Spleen (tissue), 11 donors: ENCODE measurements around the gene ATAD3B. TPM values are rescaled to one million over a fixed set of nuclear protein-coding genes. Genes with fewer than 3 reads are reported as not detected.
"Not testable (repeated sequence)": the region's sequence is repeated elsewhere in the genome, so short reads cannot be mapped to it uniquely, and the experiment has no call there.

ENCODE experiments used
- DNase-seq: peaks from one replicate; pipeline ENCODE4 v3.0.0-alpha.2; 2020
- H3K27ac ChIP-seq, 8 donors: fragments of 200-600 bp; sonication (generic) in 7 of 8; 1 replicate in 4 of 8; 2 replicates in 4 of 8; pipeline versions ENCODE4 v1.5.0 to v1.8.0; 2016 to 2021; ENCODE audit warnings: inconsistent platforms in 4 of 8, mild to moderate bottlenecking in 4 of 8, moderate library complexity in 1 of 8
- H3K27me3 ChIP-seq, 7 donors: fragments of 200-600 bp; sonication (generic) in 6 of 7; replicated peaks in 1 of 7; 1 replicate in 4 of 7; 2 replicates in 3 of 7; pipeline versions ENCODE4 v1.5.0 to v1.8.0; 2016 to 2021; ENCODE audit warnings: inconsistent platforms in 3 of 7, mild to moderate bottlenecking in 1 of 7
- H3K36me3 ChIP-seq, 6 donors: fragments of 200-600 bp; sonication (generic) in 5 of 6; 1 replicate in 4 of 6; 2 replicates in 2 of 6; pipeline versions ENCODE4 v1.5.0 to v1.8.0; 2016 to 2021; ENCODE audit warnings: inconsistent platforms in 2 of 6
- H3K4me1 ChIP-seq, 6 donors: fragments of 200-600 bp; sonication (generic) in 5 of 6; 1 replicate in 3 of 6; 2 replicates in 3 of 6; pipeline versions ENCODE4 v1.5.0 to v1.8.0; 2016 to 2021; ENCODE audit warnings: inconsistent platforms in 3 of 6
- H3K4me3 ChIP-seq, 8 donors: fragments of 200-600 bp; sonication (generic) in 7 of 8; 1 replicate in 4 of 8; 2 replicates in 4 of 8; pipeline versions ENCODE4 v1.5.0 to v1.8.0; 2016 to 2021; ENCODE audit warnings: inconsistent platforms in 4 of 8, mild to moderate bottlenecking in 4 of 8, moderate library complexity in 2 of 8
- H3K9me3 ChIP-seq, 8 donors: fragments of 200-600 bp; sonication (generic) in 7 of 8; 1 replicate in 4 of 8; 2 replicates in 4 of 8; pipeline versions ENCODE4 v1.5.0 to v1.8.0; 2016 to 2021; ENCODE audit warnings: inconsistent platforms in 4 of 8
- CTCF ChIP-seq, 11 experiments: fragments of 200-600 bp in 7 of 11; fragments of 450-650 bp in 4 of 11; sonication (generic) in 4 of 11; IDR thresholded peaks in 8 of 11; conservative IDR thresholded peaks in 3 of 11; 1 replicate in 7 of 11; 2 replicates in 4 of 11; pipeline versions ENCODE4 v1.4.0 to v1.8.0; 2016 to 2021; ENCODE audit warnings: antibody characterized with exemption in 11 of 11, inconsistent platforms in 4 of 11, mild to moderate bottlenecking in 1 of 11
- POLR2A ChIP-seq, 3 donors: fragments of 450-650 bp; IDR thresholded peaks; one replicate each; pipeline ENCODE4 v1.5.1; 2017; ENCODE audit warnings: antibody characterized with exemption in 3 of 3, mild to moderate bottlenecking in 1 of 3
- POLR2AphosphoS5 ChIP-seq, 3 donors: sonication (generic); formaldehyde crosslinking; IDR thresholded peaks; one replicate each; pipeline ENCODE4 v1.5.1; 2017; ENCODE audit warnings: antibody characterized with exemption in 3 of 3
- WGBS, 5 donors: extraction: QIAGEN DNeasy Blood & Tissue Kit in 3 of 5; methylation state at CpG; one replicate each; pipeline versions ENCODE4 v1.1.5 to v1.1.7; 2013 to 2018; 5-methylcytosine and 5-hydroxymethylcytosine counted together
- intact Hi-C: fragments of 100-400 bp; cut with DNase I; formaldehyde crosslinking; loops from one replicate; pipeline ENCODE4 v1.15.0; 2023; ENCODE audit warnings: low total_unique reads
- polyA plus RNA-seq, 3 donors: library from polyadenylated mRNA; stranded (reverse); fragments of 200-250 nt; gene quantifications; one replicate each; pipeline ENCODE4 v1.2.1, GENCODE V29; 2013
- total RNA-seq, 7 donors: library from RNA; depleted of rRNA in 3 of 7; stranded (reverse); fragments of >200 nt in 3 of 7; fragmentation: NEBNext Ultra II Directional in 4 of 7; extraction: Animal tissue kit (Norgen Biotek cat#: 25700) in 4 of 7; gene quantifications; one replicate each; pipeline versions ENCODE4 v1.1.0 to v1.2.1, GENCODE V29; 2016 to 2021
- donor health status: healthy with polysubstance abuse.
- donor health status: DM: no; HTN: no; CAD: no; lungs with moderate emphysema.
- donor health status: DM: no; HTN: no; CAD: no.
- donor health status: Bipolar disorder and iron deficiency.
- donor health status: healthy.
- donor health status: DM: no; HTN: no; CAD: no.
- donor health status: DM: yes; HTN: yes; CAD: no.

ATAD3B gene
- total and polyA plus RNA-seq, 10 donors = 11.5 to 62.3 (median 26.3) TPM

DNA sequence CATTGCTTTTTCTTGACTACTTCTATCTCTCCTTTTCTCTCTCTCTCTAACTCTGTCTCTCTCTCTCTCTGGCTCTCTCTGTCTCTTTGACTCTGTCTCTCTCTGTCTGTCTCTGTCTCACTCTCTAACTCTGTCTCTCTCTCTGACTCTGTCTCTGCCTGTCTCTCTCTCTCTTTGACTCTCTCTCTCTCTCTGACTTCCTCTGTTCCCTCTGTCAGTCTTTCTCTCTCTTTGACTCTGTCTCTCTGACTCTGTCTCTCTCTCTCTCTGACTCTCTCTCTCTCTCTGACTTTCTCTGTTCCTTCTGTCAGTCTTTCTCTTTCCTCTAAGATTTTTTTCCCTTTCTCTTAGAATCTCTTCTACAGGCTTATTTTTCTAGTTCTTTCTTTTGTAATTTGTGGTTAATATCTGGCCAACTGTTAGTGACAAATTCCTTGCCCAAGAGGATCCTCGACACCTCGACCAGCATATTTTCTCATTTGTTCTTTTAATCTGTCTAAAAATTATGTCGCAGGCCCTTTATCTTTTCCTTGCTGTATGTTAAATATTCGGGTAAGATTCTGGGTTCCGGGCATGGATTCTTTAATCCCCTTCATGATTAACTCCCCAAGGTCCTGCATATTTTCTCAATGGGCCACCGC lies 22.3 kb upstream of the ATAD3B start, which contains the start of gene ATAD3C:
TSS of gene ATAD3C (plus strand) at position 591 of the 641 bp plus-strand sequence. CDS start 995 bp downstream, outside the sequence.
- Histone ChIP-seq H3K9me3 (no peaks in the 10 kb centered on the region), H3K27me3 (peaks cover 0 to 6% (median 0%) of the 10 kb centered on the region in 7 donors), H3K4me3 (no peak within 1 kb of the TSS), H3K27ac (no peak within 1 kb of the TSS), H3K4me1 (no peaks in the 10 kb centered on the region), H3K36me3 (no peaks in the 10 kb centered on the region)
- no peak for TF ChIP-seq POLR2A (IDR thresholded peaks at IDR 0.05)
- TF ChIP-seq CTCF (IDR thresholded peaks at IDR 0.05 in 8 of 11, conservative IDR thresholded peaks at IDR 0.05 in 3 of 11) = no peak
- no peak for TF ChIP-seq POLR2AphosphoS5 (IDR thresholded peaks at IDR 0.05)
- no peak for DNase-seq
- WGBS, 5 donors = 74 to 87% (median 82%) methylated on average over 6 of the region's 6 CpGs
- intact Hi-C loops = no loop called here

- H3K4me3 ChIP-seq, H3K4me1 ChIP-seq, H3K9me3 ChIP-seq, DNase-seq, H3K27ac ChIP-seq, intact Hi-C loops, H3K36me3 ChIP-seq: not testable (repeated sequence)
- H3K27me3 ChIP-seq = peaks cover 0 to 11% (median 0%) of the 10 kb centered on the region in 7 donors
- WGBS, 5 donors = 84 to 88% (median 86%) methylated on average over 17 to 22 of the region's 22 CpGs
These were observed 20.9 kb upstream of the ATAD3B start for GRCh38 chr1:1450616-1451015.

- 87 to 93% (median 90%) methylated on average over 19 to 26 of the region's 26 CpGs for WGBS, 5 donors
- H3K4me3 ChIP-seq = no peak overlapping the region
These were observed 19.7 kb upstream of the ATAD3B start for GRCh38 chr1:1451696-1452364.

DNA sequence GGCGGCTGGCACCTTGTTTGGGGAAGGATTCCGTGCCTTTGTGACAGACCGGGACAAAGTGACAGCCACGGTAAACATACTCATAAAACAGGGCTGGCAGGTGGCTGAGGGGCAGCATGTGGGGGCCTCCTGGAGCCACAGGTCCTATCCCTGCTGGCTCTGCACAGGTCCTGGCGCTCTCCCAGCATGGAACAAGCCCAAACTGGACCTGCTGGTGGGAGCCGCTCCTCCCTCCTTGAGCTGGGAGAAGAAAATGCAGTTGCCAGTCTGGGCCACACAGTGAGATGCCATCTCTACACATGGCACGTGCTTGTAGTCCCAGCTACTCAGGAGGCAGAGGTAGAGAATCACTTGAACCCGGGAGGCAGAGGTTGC lies 19.2 kb upstream of the ATAD3B start:
- peaks cover 0 to 18% (median 0%) of the 10 kb centered on the region in 7 donors for H3K27me3 ChIP-seq
- H3K36me3 ChIP-seq, DNase-seq, H3K9me3 ChIP-seq, H3K4me1 ChIP-seq, intact Hi-C loops, H3K4me3 ChIP-seq, H3K27ac ChIP-seq: not testable (repeated sequence)
- 83 to 88% (median 84%) methylated on average over 7 to 8 of the region's 8 CpGs for WGBS, 5 donors

More at GRCh38 chr1:1451696-1452364, 19.7 kb upstream of the ATAD3B start:
- intact Hi-C loops = no loop called here
- H3K9me3 ChIP-seq = no peaks in the 10 kb centered on the region
- TF ChIP-seq CTCF (IDR thresholded peaks at IDR 0.05 in 8 of 11, conservative IDR thresholded peaks at IDR 0.05 in 3 of 11) (no peak), POLR2A (IDR thresholded peaks at IDR 0.05) (no peak), POLR2AphosphoS5 (IDR thresholded peaks at IDR 0.05) (no peak)
- no peak for DNase-seq
- H3K27ac ChIP-seq = no peak overlapping the region
- no peaks in the 10 kb centered on the region for H3K4me1 ChIP-seq
- H3K27me3 ChIP-seq = peaks cover 0 to 13% (median 0%) of the 10 kb centered on the region in 7 donors
- H3K36me3 ChIP-seq = no peaks in the 10 kb centered on the region

GRCh38 chr1:1452882-1453281 lies 18.7 kb upstream of the ATAD3B start:
- Histone ChIP-seq H3K9me3 (no peaks in the 10 kb centered on the region), H3K4me1 (no peaks in the 10 kb centered on the region), H3K27me3 (peaks cover 0 to 18% (median 0%) of the 10 kb centered on the region in 7 donors), H3K4me3 (no peak overlapping the region), H3K27ac (no peak overlapping the region), H3K36me3 (no peaks in the 10 kb centered on the region)
- 92 to 97% (median 95%) methylated on average over 13 to 16 of the region's 16 CpGs for WGBS, 5 donors
- intact Hi-C loops = no loop called here
- DNase-seq = no peak
- no peak for TF ChIP-seq CTCF (IDR thresholded peaks at IDR 0.05 in 8 of 11, conservative IDR thresholded peaks at IDR 0.05 in 3 of 11)
- TF ChIP-seq POLR2A (IDR thresholded peaks at IDR 0.05) = no peak
- TF ChIP-seq POLR2AphosphoS5 (IDR thresholded peaks at IDR 0.05) = no peak

DNA sequence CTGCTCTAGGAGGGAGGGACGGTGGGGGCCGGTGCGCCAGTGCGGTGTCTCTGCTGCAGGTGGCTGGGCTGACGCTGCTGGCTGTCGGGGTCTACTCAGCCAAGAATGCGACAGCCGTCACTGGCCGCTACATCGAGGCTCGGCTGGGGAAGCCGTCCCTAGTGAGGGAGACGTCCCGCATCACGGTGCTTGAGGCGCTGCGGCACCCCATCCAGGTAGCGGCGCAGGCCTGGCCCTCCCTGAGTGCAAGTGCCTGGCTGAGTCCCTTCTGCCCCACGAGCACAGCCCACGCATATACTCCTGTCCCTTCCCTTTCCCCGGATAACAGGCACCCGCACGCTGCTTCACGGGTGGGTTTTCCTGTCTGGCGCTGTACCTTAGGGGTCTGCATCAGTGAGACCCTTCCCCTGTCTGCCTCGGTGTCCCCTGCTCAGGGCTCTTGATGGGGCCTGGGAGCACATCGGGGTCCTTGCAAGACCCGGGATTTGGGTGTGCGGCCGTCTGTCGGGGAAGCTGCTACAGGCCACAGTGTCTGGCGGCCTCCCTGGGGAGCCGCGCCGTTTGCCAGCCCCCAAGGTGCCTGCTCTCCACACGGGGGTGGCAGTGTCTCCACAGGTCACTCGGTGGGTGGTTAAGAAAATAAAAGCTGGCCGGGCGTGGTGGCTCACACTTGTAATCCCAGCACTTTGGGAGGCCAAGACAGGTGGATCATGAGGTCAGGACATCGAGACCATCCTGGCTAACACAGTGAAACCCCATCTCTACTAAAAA lies 17.1 kb upstream of the ATAD3B start:
- H3K4me3 ChIP-seq, intact Hi-C loops, H3K9me3 ChIP-seq, H3K4me1 ChIP-seq, DNase-seq, H3K27ac ChIP-seq, H3K36me3 ChIP-seq: not testable (repeated sequence)
- H3K27me3 ChIP-seq = peaks cover 0 to 18% (median 0%) of the 10 kb centered on the region in 7 donors
- WGBS, 5 donors = 77 to 96% (median 81%) methylated on average over 12 to 37 of the region's 41 CpGs
